HG02938 (cell line): ENCODE measurements around the gene MRFAP1.

Experiments used
- ATAC-seq: cut with Tn5 transposase; IDR thresholded peaks from one replicate; pipeline ENCODE4 v1.9.1; 2021; ENCODE audit warnings: mild to moderate bottlenecking, moderate library complexity; ENCODE audit not compliant: unreplicated experiment

The MRFAP1 gene

DNA sequence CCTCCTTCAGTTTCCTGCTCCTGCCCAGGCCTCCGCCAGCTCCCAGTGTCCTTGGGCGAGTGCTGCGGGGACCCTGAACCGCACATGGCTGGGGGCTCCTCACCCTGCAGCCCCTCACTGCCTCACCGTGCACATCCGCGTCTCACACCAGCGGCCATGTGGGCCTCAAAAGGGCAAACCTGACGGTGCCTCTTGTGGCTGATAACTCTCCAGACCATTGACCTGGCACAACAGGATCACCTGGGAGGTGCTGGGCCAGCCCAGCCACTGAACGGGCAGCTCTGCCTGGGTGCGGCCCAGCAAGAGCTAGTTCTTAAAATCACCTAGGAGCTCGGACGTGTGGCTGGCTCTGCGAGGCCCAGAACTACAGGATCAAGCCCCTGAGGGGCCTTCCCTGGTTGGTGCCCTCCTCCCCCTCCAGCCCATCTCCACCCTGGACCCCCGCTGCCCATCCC is 49.0 kb downstream of the MRFAP1 start:
- no peak for ATAC-seq
